G401 (cell line): ENCODE results near the gene SND1. TPM values are rescaled to one million over a fixed set of nuclear protein-coding genes. Genes with fewer than 3 reads are reported as not detected.
A peak's percentile ranks its signal among the peaks of the same experiment; 100 is the strongest.
"Not testable (repeated sequence)": the region's sequence is repeated elsewhere in the genome, so short reads cannot be mapped to it uniquely, and the experiment has no call there.

Source experiments
- DNase-seq: peaks from one replicate; pipeline ENCODE4 v3.0.0-alpha.2; 2015; ENCODE audit warnings: low spot score
- in situ Hi-C: cut with HindIII; loops from 2 replicates; pipeline ENCODE4 v1.10.0; 2016; ENCODE audit warnings: low sequenced_read_pairs, mixed read lengths
- total RNA-seq: library from RNA; depleted of rRNA; stranded (reverse); fragments of >200 nt; shearing (Covaris generic); gene quantifications from 2 replicates; pipeline ENCODE4 v1.2.3, GENCODE V29; 2014

The SND1 gene
- total RNA-seq, 1 experiment from 2014 or later = 98.0 TPM

GRCh38 chr7:127889677-127890076 is 237.7 kb downstream of the SND1 start:
- in situ Hi-C loops = no loop called here
- no peak for DNase-seq

GRCh38 chr7:127890726-127891125 is 238.7 kb downstream of the SND1 start:
- no peak for DNase-seq
- in situ Hi-C loops = no loop called here

DNA sequence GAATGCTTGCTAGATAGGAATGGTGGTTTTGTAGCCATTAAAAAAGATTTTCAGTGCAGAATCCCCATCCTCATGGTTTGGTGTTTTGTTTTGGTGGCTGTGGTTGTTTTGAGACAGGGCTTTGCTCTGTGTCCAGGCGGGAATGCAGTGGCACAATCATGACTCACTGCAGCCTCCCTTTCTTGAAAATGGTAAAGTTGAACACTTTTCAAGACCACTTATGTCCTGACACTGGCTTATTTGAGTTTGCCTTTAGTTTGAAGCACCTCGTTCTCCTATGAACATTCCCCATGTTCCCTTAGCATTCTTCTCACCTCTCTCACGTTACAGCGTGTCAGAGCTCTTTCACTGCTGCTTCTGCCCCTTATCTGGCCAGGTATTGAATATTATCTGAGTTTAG is 239.2 kb downstream of the SND1 start:
- no peak for DNase-seq
- in situ Hi-C loops = no loop called here

GRCh38 chr7:127891854-127892438 is 240.0 kb downstream of the SND1 start:
- in situ Hi-C loops = no loop called here
- no peak for DNase-seq

GRCh38 chr7:127892488-127893314 is 240.7 kb downstream of the SND1 start:
- in situ Hi-C loops = no loop called here
- no peak for DNase-seq

- DNase-seq = no peak
- in situ Hi-C loops = no loop called here
Observed at GRCh38 chr7:127893547-127893946, 241.6 kb downstream of the SND1 start.

GRCh38 chr7:127894588-127894987 is 242.6 kb downstream of the SND1 start:
- in situ Hi-C loops = no loop called here
- DNase-seq = no peak

- no peak for DNase-seq
- in situ Hi-C loops = no loop called here
Observed at GRCh38 chr7:127895360-127895759, 243.4 kb downstream of the SND1 start.

DNA sequence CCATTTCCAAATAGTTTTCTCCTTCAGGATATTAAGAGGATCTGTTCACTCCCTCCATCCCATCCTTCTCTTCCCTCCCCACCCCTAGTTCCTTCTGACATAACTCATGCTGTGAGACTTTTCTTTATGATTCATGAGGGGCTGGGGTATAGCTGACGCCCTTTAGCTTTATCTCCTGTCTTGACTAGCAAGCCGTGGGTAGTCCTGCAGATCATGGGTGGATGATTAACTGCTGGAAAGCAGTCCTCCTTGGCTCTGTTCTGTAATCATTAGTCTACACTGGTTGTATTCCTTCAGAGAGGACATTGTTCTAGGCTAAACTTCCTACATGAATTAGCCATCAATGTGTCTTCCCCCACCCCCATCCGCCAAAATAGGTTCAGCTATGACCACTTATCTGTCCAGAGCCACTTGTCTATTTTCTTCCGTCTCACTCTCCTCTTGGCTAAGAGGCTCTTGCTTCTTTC is 243.9 kb downstream of the SND1 start:
- in situ Hi-C loops = no loop called here
- no peak for DNase-seq

DNA sequence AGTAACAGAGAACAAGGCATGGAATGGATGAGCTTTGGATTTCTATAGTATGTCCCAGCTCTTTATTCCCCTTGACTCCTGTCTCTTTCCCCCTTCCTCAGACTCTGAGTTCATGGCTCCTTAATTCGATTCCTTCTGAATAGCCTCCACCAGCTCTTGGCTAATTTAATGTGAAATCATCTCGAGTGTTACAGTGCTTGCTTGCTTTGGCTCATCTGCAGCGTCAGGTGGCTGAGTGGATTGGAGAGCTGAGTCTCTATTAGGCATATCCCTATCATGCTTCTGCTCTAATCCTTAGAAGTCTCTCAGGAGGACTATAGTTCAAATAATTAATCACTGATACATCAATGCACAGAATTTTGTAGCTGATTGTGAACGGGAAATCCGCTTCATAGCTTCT is 244.7 kb downstream of the SND1 start:
- no peak for DNase-seq
- in situ Hi-C loops = no loop called here

DNA sequence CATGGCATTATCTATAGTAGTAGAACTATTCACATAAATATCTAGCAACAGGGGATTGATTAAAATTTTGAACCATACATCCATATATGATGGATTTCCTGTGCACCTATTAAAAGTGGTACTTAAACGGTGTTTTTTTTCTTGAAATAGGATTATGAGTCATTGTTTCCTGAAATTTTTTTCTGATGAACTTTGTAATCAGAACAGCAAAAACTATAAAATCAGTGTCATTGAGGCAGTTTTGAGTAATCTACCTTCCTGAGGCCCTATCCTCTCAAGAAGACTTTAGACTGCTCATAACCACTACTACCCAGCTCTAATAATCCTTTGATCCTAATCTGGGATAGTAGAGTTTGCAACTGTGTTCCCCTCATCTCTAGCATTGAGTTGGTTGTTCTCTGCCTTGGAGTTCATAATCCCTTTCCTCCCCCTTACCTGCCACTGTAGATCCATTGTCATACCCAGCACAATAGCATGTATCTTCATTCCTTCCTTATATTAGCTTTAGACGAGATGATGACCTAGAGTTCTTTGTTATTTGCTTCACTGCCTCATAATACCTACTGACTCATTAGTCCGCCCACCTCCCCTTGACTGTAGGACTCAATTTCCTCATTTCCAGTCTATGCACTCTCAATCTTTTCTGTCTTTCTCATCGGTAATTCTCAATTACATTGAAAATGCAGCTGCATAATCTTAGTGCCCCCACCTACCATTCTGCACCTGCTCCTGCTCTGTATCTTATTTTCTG is 245.9 kb downstream of the SND1 start:
- in situ Hi-C loops = no loop called here
- no peak for DNase-seq

DNA sequence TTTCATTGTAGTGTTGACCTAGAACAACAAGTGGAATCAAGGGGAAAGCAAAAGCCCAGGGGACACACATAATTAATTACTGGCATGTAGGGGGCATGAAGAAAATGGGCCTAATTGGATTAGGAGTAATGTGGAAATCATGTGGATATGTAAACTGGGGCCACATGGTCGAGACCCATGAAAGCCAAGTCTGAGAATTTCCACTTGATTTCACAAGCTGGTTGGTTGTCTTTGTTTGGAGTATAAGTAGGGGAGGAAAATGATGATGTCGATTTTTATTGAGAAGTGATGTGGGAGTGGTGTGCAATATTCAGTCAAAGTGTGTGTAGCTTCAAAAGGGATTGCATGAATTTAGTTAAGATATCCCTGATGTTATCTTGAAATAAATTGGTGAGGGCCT is 247.4 kb downstream of the SND1 start:
- no peak for DNase-seq
- in situ Hi-C loops = no loop called here

DNA sequence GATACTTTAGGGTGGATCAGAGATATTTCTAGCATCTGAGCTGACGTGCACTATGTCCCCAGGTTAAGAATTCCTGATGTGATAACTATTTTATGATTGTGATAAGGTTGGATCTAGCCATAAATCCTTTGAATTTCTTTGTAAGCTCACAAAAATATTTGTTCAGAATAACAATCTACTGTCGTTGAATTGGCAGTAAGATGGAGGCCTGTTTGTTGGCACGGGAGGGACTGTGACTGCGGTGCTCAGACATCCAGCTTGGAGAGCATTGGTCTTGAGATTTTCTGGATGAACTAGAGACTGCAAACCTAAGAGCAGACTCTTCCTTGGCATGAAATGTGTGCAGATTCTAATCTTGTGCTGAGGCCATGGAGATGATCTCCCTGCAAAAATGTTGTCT is 248.1 kb downstream of the SND1 start:
- in situ Hi-C loops = no loop called here

DNA sequence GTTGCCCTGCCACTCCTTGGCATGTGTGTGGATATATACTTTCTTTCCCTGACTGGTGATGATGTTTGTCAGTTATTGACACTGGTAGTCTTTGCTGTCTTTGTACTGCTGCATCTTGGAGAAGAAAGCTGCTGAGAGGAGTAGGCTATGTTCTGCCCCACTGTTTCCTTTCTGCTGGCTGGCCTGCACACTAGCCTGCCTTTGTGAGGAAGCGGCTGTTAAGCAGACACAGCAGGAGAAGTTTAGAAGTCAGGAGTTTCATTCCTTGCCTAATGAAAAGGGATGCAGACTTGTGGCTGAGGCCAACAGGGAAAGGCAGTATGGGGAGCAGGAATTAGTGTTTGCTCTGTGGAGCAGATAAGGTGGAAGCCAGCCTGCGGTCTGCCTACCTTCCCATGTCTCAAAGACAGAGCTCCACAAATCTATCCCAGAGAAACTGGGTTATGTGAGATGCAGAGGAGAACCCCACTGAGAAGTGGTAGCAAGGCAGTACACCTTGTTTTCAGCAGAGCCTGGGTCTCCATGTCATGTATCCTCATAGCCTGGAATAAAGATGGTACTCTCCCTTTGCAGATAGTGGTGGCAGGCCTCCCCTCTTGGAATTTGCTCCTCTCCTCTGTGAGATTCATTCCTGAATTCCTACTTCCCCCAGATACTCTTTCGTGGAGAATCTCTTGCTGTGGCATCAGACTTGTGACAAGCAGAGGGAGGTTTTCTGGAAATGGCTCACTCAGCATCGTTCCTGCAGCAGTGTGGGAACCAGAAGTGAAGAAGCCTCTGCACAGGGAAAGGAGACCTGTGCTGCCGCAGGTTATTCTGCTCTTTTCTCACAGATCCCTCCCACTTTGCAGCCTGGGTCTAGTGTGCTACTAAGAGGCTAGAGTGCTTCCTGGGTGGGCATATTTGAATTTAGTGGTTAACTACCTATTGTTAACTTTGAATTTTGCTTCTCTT is 249.0 kb downstream of the SND1 start:
- in situ Hi-C loops = no loop called here
- DNase-seq = peak; percentile 71

More for the DNA sequence above, 248.1 kb downstream of the SND1 start:
- DNase-seq = no peak

DNA sequence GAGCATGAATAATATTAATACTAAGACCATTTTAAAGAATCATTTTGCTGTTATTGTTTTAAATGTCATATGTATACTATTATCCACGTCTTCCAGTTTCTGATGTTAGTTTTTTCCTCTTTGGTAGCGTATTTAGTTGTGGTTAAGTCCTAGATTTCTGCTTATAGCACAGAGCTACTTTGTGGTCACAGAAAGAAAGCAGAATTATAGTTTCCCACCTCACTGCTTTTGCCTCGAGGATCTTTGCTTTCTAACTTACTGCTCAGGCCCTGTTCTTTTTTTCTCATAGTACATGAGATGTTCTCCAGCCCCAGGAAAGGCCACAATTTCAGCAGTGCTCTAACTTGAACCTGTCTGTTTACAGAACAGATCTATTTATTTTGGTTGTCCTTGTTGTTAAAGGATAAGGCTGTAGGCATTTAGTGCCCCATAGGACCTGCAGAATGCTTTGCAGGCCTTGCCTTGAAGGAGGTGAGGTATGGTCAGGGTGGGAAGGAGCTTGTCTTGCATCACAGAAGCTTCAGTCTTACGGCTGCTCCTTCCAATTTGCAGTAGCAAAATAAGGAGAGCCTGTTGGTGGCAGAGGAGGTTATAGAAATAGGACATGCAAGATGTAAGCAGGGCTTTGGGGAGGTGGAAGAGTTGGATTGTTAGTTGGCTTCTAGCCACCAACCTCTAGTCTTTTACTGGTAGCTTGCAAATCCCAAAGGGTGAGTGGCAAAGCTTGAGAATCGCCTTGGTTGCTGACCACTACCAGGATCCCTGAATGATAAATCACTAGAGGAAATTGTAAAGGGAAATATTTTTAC is 250.1 kb downstream of the SND1 start:
- peak; percentile 60 for DNase-seq
- in situ Hi-C loops = no loop called here

- in situ Hi-C loops, DNase-seq: not testable (repeated sequence)
Observed at GRCh38 chr7:127902753-127903152, 250.8 kb downstream of the SND1 start.

DNA sequence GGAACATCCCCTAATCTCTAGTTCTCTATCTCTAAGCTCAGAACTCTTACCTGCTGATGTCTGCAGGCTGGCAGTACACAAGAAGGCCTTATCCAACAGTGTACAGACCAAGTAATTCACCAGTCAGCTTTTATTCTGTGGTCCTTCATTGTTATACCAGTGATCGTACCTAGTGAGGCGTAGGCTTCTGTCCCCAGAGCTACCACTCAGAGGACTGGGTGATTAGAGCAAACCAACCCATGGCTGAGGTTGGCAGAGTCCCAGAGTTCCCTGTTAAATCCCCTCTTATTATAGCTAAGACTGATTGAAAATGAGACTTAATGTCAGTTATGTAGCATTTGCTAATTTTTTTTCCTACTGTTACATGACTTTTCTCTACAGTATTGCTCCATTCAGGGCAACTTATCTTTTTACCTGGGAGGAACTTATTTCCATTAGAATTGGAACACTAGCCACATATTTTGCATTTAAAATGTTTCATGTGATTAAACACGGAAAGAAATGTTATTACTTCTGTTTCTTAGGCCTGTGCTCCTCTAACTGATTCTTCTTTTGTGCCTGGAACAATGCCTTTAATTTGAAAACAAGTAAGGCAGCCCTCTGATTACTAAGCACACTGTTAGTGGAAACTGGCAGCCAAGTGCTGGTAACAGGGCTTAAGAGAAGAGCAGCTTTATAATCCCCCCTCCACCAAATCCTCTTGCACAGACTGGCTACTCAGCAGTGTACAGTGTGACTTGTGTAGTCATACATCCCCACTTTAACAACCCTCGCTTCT is 252.1 kb downstream of the SND1 start:
- in situ Hi-C loops = no loop called here
- DNase-seq = no peak

GRCh38 chr7:127904670-127904985 is 252.6 kb downstream of the SND1 start:
- in situ Hi-C loops = no loop called here
- DNase-seq = no peak
